K562 (cell line): ENCODE measurements around the gene ZNF275. TPM values are rescaled to one million over a fixed set of nuclear protein-coding genes. Genes with fewer than 3 reads are reported as not detected.

Experiments
- BDP1 ChIP-seq: IDR thresholded peaks from 3 replicates; pipeline ENCODE4 v1.6.1; 2011; ENCODE audit not compliant: insufficient read length, insufficient read depth
- BRF1 ChIP-seq: IDR thresholded peaks from 3 replicates; pipeline ENCODE4 v1.6.1; 2011; ENCODE audit warnings: borderline replicate concordance, mild to moderate bottlenecking; ENCODE audit not compliant: insufficient read length; ENCODE audit errors: extremely low read depth
- CTBP1 ChIP-seq: fragments of 450-650 bp; IDR thresholded peaks from 2 replicates; pipeline ENCODE4 v1.6.1; 2016; ENCODE audit warnings: borderline replicate concordance
- GTF2F1 ChIP-seq: IDR thresholded peaks from 2 replicates; pipeline ENCODE4 v1.6.1; 2011; ENCODE audit warnings: low read depth, low read length, improper control_type of control experiment
- HINFP ChIP-seq: fragments of 450-650 bp; conservative IDR thresholded peaks from 2 replicates; pipeline ENCODE4 v1.6.1; 2016; ENCODE audit warnings: missing genetic modification characterization, low read depth, mild to moderate bottlenecking, control low read depth, missing compliant biosample characterization
- HNRNPL ChIP-seq: fragments of 200-400 bp; formaldehyde crosslinking; IDR thresholded peaks from 2 replicates; pipeline ENCODE4 v1.6.1; 2017; ENCODE audit warnings: low read depth, mild to moderate bottlenecking, low read length
- HNRNPLL ChIP-seq: fragments of 200-400 bp; formaldehyde crosslinking; IDR thresholded peaks from 2 replicates; pipeline ENCODE4 v1.6.1; 2017; ENCODE audit warnings: low read length, low read depth, mild to moderate bottlenecking; ENCODE audit not compliant: poor library complexity, severe bottlenecking
- JUND ChIP-seq, 2 experiments: IDR thresholded peaks; 2 replicates in 1 of 2; 3 replicates in 1 of 2; pipeline ENCODE4 v1.6.1; 2011; ENCODE audit warnings: borderline replicate concordance in 2 of 2, low read depth in 2 of 2, low read length in 2 of 2, improper control_type of control experiment in 1 of 2, missing biosample characterization in 1 of 2, missing genetic modification characterization in 1 of 2, missing genetic modification reagents in 1 of 2
- KLF1 ChIP-seq: fragments of 450-650 bp; IDR thresholded peaks from 2 replicates; pipeline ENCODE4 v1.6.1; 2016; ENCODE audit warnings: missing genetic modification characterization, missing compliant biosample characterization
- MAX ChIP-seq: sonication (generic); formaldehyde crosslinking; IDR thresholded peaks from 2 replicates; pipeline ENCODE4 v1.9.0; 2022; ENCODE audit warnings: mild to moderate bottlenecking, missing genetic modification reagents
- NBN ChIP-seq: fragments of 450-650 bp; IDR thresholded peaks from 2 replicates; pipeline ENCODE4 v1.6.1; 2016; ENCODE audit warnings: low read depth, mild to moderate bottlenecking
- NR2F6 ChIP-seq: fragments of 450-650 bp; formaldehyde crosslinking; IDR thresholded peaks from 2 replicates; pipeline ENCODE4 v1.4.0; 2020; ENCODE audit warnings: mild to moderate bottlenecking
- RCOR1 ChIP-seq, 2 experiments: IDR thresholded peaks; 2 replicates each; pipeline ENCODE4 v1.6.1; 2012; ENCODE audit warnings: low read depth in 2 of 2, low read length in 2 of 2, borderline replicate concordance in 1 of 2, improper control_type of control experiment in 1 of 2
- SFPQ ChIP-seq: fragments of 200-400 bp; formaldehyde crosslinking; IDR thresholded peaks from 2 replicates; pipeline ENCODE4 v1.6.1; 2017; ENCODE audit warnings: mild to moderate bottlenecking, low read depth, low read length, moderate library complexity
- SNIP1 ChIP-seq: fragments of 450-650 bp; IDR thresholded peaks from 2 replicates; pipeline ENCODE4 v1.7.1; 2017; ENCODE audit warnings: low read depth, mild to moderate bottlenecking
- TCF3 ChIP-seq: sonication (generic); formaldehyde crosslinking; IDR thresholded peaks from 2 replicates; pipeline ENCODE4 v1.4.0; 2020; ENCODE audit warnings: mild to moderate bottlenecking, missing genetic modification reagents
- VEZF1 ChIP-seq: fragments of 200-800 bp; sonication (Bioruptor generic); IDR thresholded peaks from 2 replicates; pipeline ENCODE4 v1.6.1; 2017; ENCODE audit warnings: missing genetic modification characterization, missing compliant biosample characterization
- ZNF592 ChIP-seq: fragments of 450-650 bp; IDR thresholded peaks from 2 replicates; pipeline ENCODE4 v1.6.1; 2017; ENCODE audit warnings: antibody characterized with exemption, mild to moderate bottlenecking
- ZNF764 ChIP-seq: fragments of 250-450 bp; sonication (Bioruptor Pico); IDR thresholded peaks from 2 replicates; pipeline ENCODE4 v1.4.0; 2020; ENCODE audit warnings: low read depth, mild to moderate bottlenecking, moderate library complexity
- polyA plus RNA-seq, 8 experiments: library from polyadenylated mRNA; depleted of rRNA in 4 of 8; stranded (reverse) in 5 of 8; unstranded in 3 of 8; fragments of >200 nt; fragmentation: Nextera tagmentation in 2 of 8; fragmentation: Illumina TruSeq in 1 of 8; extraction: Ambion mirVana in 2 of 8; extraction: Trizol in 1 of 8; gene quantifications; 2 replicates each; pipeline versions ENCODE4 v1.2.1 to v1.2.3, GENCODE V29; 2011 to 2014; ENCODE audit warnings: inconsistent platforms in 1 of 8, missing spikeins in 1 of 8
- total RNA-seq, 7 experiments: library from RNA; depleted of rRNA in 6 of 7; stranded (reverse); fragments of >200 nt in 6 of 7; fragmentation: Illumina TruSeq in 2 of 7; extraction: Trizol in 2 of 7; gene quantifications; 2 replicates each; pipeline versions ENCODE4 v1.2.1 to v1.2.3, GENCODE V29; 2011 to 2021; ENCODE audit warnings: low replicate concordance in 1 of 7

Gene ZNF275
- total and polyA plus RNA-seq, 9 of the 15 experiments (the other 6 are each of a cell fraction or from before 2014, with no cell fraction given), result 2.1 to 19.1 (median 12.0) TPM

- TF ChIP-seq KLF1 (no peak), BDP1 (no peak), NBN (no peak), HNRNPLL (no peak), CTBP1 (peak; percentile 19; the same call in 1 of the 2 replicates), ZNF764 (CRISPR knock-in tag) (no peak), SNIP1 (no peak), BRF1 (no peak), MAX (no peak), JUND (IDR thresholded peaks at IDR 0.05; ENCODE audit: borderline replicate concordance, low read depth, low read length) (no peak), JUND (tag; IDR thresholded peaks at IDR 0.05; ENCODE audit: borderline replicate concordance, low read depth, low read length) (no peak; the same call in 2 of the 3 replicates), TCF3 (CRISPR knock-in tag) (peak; percentile 75), VEZF1 (no peak), ZNF592 (peak; percentile 45), HINFP (peak; percentile 79), RCOR1 (IDR thresholded peaks at IDR 0.05; ENCODE audit: borderline replicate concordance in 1 of 2, low read depth in 2 of 2, low read length in 2 of 2) (no peak; a peak in 1 of 4 replicates), SFPQ (no peak), HNRNPL (no peak), GTF2F1 (no peak), NR2F6 (CRISPR knock-in tag) (no peak)
Measured at GRCh38 chrX:153339662-153340061, 5.7 kb downstream of the ZNF275 start (continued).
